HG03457 (cell line): ENCODE results near the gene NUP160.
"Not testable (repeated sequence)": the region's sequence is repeated elsewhere in the genome, so short reads cannot be mapped to it uniquely, and the experiment has no call there.

ENCODE experiments used
- ATAC-seq: cut with Tn5 transposase; IDR thresholded peaks from one replicate; pipeline ENCODE4 v1.9.1; 2021; ENCODE audit warnings: moderate number of reproducible peaks; ENCODE audit not compliant: unreplicated experiment

The NUP160 gene

DNA sequence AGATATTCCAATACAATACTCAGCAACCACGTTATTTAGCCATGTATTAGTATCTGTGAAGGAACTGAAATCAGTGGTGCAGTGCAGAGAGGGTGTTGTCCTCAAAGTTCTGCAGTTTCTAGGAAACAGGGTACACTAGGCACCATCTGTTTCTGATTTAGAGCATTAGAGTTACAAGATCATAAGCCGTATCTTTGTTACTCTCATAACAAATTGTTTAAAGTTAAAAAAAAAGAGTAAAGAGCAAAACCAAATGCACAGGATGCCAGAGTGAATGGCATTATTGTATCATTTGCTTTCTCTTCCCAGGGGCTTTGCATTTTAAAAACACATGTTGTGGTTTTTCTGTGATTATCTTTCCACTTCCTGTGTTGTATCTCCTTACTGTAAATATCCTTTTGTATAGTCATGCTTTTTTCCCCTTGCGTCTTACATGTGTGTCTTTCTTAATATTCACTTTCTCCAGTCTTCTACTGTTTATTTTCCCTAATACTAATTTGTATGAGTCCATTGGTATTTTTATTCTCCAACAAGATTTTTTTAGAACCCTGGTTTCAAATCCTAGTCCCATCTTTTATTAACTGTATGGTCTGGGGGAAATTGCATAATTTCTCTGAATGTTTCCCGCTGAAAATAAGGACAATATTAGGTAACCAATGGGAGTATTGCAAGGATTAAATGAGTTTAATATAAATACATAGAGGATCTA is 15.2 kb upstream of the NUP160 start:
- ATAC-seq: peak; percentile 52

DNA sequence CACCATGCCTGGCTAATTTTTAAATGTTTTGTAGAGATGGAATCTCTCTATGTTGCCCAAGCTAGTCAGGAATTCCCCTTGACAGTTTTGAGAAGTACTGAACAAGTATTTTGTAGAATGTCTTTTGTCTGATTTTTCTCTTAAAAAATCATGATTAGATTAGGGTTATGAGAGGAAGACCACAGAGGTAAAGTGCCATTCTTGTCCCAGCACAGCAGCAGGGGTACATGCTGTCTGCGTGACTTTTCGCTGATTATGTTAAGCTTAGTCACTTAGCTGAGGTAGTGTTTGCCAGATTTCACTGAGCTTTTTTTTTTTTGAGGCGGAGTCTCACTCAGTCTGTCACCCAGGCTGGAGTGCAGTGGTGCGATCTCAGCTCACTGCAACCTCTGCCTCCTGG is 13.6 kb upstream of the NUP160 start:
- no peak for ATAC-seq

DNA sequence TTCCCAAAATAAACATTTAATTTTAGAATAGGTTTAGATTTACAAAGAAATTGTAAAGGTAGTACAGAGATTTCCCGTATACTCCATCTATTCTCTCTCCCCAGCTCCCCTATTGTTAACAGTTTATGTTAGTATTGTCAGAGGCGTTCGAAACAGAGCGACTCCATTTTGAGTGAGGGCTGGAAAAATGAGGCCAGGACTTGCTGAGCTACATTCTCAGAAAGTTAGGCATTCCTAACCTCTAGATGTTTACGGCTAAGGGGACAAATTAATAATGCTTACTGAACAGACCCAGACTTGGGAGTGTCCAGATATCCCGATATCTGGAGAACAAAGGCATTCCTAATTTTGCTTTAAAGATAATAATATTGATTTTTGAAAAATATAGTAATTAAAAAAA is 12.4 kb upstream of the NUP160 start:
- ATAC-seq: no peak

DNA sequence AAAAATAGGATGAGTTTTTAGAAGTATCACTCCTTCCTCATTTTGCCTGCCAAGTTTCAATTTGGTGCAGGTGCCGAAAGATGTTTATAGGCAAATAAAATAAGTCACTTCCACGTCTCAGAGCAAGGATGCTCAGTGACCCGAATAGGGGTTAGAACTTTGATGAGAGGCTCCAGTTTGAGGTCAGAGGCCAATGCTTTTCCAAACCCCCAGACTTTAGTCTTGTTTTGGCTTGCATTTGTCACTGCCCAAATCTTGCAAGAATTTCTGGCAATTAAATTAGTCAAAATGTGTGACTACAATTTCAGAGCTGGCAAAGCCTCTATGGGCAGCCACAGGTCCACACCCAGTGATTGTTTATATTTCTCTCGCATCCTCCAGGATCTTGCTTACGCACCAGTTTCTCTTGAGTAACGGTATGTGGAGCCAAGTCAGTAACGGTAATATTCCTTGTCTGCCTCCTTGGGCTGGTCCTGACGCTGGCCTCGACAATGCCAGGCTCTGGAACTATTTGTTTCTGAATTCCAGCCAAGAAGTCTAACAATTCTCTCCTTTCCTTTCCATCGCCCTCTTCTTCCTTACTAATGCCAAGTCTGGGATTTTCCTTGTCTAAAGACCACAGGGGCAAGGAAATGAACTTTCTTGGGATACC is 9.9 kb upstream of the NUP160 start:
- ATAC-seq: no peak

DNA sequence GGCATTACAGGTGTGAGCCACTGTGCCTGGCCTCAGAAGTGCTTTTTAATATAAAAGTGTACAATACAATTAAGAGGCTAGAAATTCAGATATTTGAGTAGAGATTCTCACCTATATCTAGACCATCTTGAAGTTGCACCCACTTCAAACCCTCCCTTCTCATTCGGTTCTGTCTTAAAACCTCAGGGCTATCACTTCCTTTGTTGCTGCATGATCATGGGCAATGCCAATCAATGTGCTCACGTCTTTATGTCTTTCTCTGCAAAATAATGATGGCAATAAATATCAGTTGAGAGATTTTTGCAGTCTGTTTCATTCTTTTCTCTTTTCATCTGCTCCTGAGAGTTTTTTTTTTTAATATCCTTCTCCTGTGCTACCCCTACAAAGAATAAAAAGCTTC is 9.3 kb upstream of the NUP160 start:
- ATAC-seq: no peak

DNA sequence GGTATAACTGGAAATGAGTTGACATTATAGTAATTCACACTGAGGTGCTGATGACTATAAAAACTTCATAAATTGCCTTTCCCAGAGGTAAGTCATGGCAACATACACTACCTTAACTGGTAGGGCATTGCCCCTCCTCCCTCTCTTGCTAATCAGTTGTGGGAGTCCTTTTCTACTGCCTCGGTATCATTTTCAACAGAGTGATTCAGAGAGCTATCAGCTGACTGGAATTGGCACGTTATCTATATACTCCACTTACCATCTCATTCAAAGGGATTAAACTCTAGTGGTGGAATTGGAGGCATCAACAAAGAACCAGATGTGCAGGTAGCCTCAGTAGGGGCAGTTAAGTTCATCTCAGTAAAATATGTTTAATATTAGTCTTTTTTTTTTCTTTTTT is 8.0 kb upstream of the NUP160 start:
- ATAC-seq: no peak

DNA sequence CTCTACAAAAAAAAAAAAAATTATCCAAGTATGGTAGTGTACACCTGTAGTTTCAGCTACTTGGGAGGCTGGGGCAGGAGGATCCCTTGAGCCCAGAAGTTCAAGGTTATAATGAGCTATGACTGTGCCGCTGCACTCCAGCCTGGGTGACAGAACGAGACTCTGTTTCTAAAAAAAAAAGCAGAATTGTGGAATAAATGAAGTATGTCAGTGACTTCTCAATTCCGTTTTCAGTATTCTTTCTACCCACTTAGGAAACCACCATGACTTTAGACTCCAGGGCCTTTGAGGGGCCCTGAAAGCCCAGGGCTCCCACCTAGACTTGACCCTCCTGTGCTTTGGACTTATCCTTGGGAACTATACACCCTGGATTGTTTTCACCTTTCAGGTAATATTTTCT is 6.5 kb upstream of the NUP160 start:
- peak; percentile 53 for ATAC-seq

DNA sequence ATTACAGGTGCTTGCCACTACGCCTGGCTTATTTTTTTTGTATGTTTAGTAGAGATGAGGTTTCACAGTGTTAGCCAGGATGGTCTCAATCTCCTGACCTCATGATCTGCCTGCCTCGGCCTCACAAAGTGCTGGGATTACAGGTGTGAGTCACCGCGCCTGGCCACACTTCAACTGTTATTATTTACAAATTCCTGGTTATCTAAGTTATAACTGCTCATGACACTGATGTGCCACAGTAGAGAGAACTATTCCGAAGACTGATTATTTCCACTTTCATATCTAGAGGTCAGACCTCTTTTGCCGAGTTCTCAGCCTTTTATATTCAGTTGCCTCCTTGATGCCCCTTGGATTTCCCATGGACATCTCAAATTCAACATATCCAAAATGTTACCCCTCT is 3.9 kb upstream of the NUP160 start:
- ATAC-seq: no peak

DNA sequence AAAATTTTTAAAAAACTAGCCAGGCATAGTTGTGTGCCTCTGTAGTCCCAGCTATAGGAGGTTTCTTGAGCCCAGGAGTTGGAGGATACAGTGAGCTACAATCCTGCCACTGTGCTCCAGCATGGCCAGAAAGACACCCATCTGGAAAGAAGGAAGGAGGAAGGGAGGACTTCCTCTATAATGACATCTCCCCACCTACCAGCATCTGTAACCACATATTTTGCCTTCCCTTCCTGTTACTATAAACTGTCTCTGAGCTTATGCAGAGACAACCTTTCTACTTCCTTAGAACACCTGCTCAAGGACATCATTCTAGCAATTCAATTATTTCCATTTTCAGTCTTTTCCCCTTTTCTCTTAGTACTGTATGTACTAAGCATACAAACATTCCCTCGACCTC is 2.2 kb upstream of the NUP160 start:
- peak; percentile 33 for ATAC-seq

DNA sequence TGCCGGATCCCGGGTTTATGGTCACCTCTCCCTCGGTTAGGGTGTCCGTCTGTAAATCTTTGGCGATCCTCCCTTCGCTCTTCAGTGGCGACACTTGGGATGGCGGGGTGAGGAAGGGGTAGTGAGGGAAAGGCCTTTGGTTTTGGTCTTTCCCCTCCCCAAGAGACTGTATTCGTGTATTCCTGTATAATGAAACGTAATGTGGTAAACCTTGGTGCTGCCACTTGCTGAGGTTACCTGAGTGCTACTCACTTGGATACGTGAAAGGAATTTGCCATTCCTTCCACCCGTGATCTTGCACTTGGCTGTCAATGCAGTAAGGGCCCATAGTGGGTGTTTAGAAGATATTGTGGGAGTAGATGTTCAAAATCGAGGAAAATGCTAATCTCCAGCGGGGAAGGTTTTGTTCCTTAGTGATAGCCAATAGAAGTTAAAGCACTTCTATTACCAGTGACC is 578 bp upstream of the NUP160 start:
- ATAC-seq: peak; percentile 8

DNA sequence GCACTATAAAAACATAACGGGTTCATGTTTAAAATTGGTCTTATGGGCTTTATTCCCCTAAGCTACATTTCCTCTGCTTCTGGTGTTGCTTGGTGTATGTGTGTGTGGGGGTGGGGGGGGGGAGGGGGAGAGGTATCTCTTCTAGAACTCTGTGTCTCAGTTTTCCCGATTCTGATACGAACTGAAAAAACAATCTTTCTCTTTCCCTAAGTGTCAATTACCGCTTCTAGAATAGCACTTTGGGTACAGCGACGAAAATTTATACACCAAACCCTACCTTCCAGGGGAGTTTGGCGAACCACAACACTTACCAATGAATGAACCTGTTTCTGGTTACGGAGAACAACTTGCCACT is 636 bp downstream of the NUP160 start:
- ATAC-seq: no peak

DNA sequence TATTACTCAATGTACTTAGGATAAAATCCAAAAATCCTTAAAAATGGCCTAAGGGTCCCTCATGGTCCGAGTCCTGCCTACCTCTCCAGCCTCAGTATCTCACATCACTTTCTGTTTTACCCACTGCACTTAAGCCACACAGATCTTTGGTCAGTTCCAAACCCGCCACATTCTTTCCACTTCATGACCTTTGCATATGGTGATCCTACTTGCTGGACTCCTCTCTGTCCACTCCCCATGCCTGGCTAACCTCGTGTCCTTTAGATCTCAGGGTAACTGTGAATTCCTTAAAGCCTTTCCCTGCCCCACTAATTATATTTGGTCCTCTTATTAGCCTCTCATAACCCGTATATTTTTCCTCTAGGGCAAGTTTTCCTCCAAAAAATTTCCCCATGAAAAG is 1.2 kb downstream of the NUP160 start:
- no peak for ATAC-seq

DNA sequence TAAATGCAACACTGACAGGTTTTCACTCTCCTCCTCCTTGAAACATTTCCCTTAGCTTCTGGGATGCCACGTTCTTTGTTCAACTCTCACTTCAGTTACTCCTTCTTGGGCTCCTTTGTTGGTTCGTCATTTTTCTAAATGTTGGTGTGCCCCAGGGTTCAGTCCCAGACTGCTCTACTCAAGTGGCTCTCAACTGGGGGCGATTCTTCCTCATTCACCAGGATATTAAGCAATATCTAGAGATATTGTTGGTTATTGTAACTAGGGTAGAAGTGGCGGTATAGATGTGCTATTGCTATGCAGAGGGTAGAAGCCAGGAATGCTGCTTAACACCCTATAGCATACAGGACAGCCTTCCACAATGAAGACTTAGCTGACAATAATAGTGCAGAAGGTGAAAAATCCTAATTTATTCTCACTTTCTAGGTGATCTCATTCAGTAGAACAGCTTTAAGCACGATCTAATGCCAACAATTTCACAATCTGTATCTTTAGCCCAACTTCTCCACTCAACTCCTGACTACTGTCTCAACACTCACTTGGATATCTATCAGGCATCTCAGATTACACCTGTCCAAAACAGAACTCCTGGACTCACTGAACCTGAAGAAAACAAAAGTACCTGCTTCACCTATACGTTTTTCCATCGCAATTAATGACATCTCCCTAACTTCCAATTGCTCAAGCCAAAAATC is 4.6 kb downstream of the NUP160 start:
- ATAC-seq: no peak

DNA sequence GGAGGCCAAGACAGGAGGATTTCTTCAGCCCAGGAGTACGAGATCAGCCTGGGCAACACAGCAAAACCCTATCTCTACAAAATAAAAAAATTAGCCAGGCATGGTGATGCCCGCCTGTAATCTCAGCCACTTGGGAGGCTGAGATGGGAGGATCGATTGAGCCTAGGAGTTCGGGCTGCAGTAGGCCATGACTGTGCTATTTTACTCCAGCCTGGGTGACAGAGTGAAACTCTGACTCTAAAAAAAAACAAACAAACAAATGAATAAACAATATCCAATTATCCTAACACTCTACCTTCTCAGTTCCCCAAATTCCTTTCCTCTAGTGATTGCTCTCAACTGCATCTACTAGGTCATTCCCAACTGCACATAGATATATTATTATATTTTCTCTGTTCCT is 5.4 kb downstream of the NUP160 start:
- ATAC-seq: no peak

DNA sequence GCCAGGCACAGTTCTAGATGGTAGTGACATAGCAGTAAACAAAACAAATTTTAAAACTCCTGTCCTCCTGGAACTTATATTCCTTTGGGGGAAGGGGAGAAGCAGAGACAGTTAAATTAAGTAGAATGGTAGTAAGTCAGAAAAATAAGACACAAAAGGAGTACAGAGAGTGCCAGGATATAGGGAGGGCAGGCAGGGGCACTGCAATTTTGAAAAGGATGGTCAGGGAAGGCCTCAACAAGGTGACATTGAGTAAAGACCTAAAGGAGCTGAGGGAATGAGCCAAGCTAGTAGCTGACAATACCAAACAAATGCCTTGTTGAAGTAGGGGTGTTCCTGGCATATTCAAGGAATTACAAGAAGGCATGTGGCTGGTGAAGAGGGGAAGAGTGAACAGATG is 10.2 kb downstream of the NUP160 start:
- ATAC-seq: no peak

DNA sequence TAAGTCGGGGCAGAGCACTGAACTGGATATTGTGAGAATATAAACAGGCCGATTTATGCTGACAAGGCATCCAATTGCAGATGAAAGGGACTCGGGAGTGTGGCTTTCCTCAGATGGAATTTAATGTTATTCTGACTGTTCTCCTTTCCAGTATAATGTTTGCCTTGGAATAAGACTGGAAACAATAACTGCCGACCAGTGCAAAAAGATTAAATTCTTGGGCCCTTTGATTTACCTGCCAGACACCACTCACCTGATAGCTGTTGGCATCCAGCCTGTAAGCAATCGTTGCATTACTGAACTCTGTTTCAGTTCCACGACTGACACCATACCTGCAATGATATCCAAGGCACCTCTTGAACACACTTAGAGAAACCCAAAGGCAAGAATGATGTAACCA is 10.9 kb downstream of the NUP160 start:
- ATAC-seq: no peak

DNA sequence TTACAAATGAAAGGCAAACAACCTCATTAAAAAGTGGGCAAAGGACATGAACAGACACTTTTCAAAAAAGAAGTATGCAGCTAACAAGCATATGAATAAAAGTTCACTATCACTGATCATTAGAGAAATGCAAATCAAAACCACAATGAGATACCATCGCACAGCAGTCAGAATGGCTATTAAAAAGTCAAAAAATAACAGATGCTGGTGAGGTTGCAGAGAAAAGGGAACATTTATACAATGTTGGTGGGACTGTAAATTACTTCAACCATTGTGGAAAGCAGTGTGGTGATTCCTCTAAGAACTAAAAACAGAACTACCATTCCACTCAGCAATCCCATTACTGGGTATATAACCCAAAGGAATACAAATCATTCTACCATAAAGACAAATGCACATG is 18.1 kb downstream of the NUP160 start:
- ATAC-seq: not testable (repeated sequence)

DNA sequence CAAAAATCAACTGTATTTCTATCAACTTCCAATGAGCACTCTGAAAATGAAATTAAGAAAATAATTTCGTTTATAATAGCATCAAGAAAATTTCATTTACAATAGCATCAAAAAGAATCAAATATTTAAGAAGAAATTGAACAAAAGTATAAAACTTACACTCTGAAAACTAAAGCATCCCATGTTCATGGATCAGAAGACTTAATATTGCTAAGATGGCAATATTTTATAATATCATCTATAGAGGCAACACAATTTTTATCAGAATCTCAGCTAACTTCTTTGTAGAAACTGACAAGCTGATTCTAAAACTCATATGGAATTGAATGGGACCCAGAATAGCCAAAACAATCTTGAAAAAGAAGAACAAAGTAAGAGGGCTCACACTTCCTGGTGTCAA is 19.9 kb downstream of the NUP160 start:
- ATAC-seq: no peak

DNA sequence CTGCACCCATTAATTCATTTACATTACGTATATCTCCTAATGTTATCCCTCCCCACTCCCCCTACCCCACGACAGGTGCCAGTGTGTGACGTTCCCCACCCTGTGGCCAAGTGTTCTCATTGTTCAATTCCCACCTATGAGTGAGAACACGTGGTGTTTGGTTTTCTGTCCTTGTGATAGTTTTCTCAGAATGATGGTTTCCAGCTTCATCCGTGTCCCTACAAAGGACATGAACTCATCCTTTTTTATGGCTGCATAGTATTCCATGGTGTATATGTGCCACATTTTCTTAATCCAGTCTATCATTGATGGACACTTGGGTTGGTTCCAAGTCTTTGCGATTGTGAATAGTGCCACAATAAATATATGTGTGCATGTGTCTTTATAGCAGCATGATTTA is 25.5 kb downstream of the NUP160 start:
- not testable (repeated sequence) for ATAC-seq

DNA sequence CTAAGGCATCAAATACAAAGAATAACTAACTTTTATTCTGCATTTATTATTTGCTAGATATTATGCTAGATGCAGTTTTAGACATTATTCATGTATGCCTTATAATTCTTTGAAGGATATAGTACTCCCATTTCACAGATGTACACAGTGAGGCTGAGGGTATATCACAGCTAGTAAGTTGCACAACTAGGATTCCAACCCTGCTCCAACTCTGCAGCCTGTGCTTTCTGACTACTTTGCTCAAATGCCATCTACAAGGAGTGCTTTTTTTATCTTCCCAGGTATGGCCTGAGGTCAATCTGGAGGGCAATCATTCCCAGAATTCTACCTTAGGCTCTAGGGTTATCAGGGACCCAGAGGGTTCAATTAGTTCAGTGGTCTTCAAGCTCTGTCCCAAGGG is 28.4 kb downstream of the NUP160 start:
- ATAC-seq: no peak

DNA sequence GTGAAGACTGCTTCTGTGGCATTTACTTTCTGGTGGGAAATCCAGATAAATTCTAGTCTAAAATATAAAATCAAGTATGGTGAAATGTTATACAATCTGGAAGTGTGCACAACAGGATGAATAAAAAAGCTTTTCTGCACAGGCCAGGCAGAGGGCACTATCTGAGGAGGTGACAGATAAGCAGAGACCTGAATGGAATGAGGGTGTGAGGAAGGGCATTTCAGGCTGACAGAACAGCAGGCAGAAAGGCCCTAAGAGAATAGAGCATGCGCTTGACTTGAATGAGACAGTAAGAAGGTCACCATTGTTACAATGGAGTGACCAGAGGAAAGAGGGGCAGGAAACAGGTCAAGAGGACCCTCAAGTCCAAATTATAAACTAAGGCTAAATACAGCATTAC is 47.4 kb downstream of the NUP160 start:
- ATAC-seq: no peak

DNA sequence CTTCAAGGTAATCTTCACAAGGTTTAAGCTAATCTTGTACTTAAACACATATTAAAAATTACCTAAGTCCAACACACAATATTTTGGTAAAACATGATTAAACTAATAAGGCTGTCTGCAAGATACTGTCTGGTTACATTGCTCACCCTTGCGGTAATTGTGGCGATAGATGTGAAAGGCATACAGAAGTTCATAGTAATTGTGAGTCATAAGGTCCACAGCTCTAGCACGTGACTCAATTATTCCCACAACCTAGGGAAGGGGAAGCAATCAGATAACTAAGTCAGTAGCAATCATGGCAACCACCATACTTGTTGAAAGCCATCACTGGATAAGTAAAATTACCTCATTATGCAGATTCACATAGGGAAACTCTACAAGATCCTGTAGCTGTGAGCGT is 50.5 kb downstream of the NUP160 start:
- ATAC-seq: no peak
